Measurements from ENCODE around the gene OR8H2. TPM values are rescaled to one million over a fixed set of nuclear protein-coding genes. Genes with fewer than 3 reads are reported as not detected.
"Not testable (repeated sequence)": the region's sequence is repeated elsewhere in the genome, so short reads cannot be mapped to it uniquely, and the experiment has no call there.

OR8H2 gene, protein sequence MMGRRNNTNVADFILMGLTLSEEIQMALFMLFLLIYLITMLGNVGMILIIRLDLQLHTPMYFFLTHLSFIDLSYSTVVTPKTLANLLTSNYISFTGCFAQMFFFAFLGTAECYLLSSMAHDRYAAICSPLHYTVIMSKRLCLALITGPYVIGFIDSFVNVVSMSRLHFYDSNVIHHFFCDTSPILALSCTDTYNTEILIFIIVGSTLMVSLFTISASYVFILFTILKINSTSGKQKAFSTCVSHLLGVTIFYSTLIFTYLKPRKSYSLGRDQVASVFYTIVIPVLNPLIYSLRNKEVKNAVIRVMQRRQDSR
- not detected for total RNA-seq

DNA sequence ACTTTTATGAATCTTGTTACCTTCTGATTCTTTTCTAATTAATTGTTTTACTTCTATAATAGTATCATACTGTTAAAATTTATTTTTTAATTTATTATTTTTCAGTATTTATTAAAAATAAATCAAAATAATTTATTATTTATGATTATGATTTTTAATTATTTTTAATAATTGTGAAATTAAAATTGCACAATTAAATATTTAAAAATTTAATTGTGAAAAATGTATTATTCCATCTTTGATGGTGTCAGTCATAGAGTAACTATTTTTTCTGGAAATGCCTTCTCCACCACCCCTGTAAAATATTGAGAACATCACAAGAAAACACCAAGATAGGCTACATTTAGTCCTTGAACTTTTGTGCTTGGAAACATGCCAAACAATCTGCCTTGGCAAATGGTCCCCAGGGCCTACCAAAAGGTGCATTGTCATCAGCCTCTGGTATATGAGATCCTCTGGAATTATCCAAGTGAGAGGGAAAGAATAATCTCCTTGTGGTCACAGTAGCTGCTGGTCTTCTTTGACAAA is at the start of gene OR8H2:
TSS of gene OR8H2 (plus strand) at position 478 of the 528 bp plus-strand sequence. CDS start 1,356 bp downstream, outside the sequence.
- Mint-ChIP-seq H3K9me3 (peaks cover 8 to 10% of the 10 kb centered on the region in 2 donors), H3K27ac (no peak within 1 kb of the TSS), H3K36me3 (ENCODE audit: insufficient read depth in 2 of 2) (peaks cover 0 to 2% of the 10 kb centered on the region in 2 donors), H3K4me3 (no peak within 1 kb of the TSS), H3K27me3 (ENCODE audit: low read depth) (no peaks in the 10 kb centered on the region), H3K4me1 (ENCODE audit: low read depth) (no peaks in the 10 kb centered on the region)
- no peak for ATAC-seq (replicated peaks in 1 of 2)
- DNase-seq, result no peak

DNA sequence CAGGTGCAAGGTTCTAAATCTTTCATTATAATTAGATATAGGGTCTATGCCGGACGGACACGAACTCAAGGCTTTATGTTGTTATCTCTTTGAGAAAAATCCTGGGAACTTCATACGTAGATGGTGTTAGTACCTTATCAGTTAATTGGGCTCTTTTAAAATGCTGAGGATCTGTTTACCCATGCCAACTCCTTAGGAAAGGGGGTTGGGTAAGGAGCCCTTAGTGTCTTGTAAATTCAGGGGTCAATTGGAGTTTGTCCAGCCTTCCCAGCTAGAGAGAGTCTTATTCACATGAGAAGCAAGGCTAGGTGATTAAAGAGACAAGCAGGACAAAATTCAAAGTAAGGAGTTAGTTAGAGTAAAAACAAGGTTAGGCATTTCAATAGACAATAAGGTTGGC is 47.1 kb upstream of the OR8H2 start:
- H3K9me3 Mint-ChIP-seq, result peaks cover 15 to 19% of the 10 kb centered on the region in 2 donors
- not testable (repeated sequence) for H3K27me3 Mint-ChIP-seq (ENCODE audit: low read depth); H3K4me1 Mint-ChIP-seq (ENCODE audit: low read depth)

DNA sequence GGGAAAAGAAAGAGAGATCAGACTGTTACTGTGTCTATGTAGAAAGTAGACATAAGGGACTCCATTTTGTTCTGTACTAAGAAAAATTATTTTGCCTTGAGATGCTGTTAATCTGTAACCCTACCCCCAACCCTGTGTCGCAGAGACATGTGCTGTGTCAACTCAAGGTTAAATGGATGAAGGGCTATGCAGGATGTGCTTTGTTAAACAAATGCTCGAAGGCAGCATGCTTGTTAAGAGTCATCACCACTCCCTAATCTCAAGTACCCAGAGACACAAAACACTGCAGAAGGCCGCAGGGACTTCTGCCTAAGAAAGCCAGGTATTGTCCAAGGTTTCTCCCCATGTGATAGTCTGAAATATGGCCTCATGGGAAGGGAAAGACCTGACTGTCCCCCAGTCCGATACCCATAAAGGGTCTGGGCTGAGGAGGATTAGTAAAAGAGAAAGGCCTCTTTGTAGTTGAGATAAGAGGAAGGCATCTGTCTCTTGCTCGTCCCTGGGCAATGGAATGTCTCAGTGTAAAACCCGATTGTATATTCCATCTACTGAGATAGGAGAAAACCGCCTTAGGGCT is 45.7 kb upstream of the OR8H2 start:
- not testable (repeated sequence) for H3K27ac Mint-ChIP-seq; H3K4me3 Mint-ChIP-seq; H3K4me1 Mint-ChIP-seq (ENCODE audit: low read depth); DNase-seq; H3K36me3 Mint-ChIP-seq (ENCODE audit: insufficient read depth in 2 of 2); H3K27me3 Mint-ChIP-seq (ENCODE audit: low read depth); ATAC-seq (replicated peaks in 1 of 2)
- peaks cover 15 to 18% of the 10 kb centered on the region in 2 donors for H3K9me3 Mint-ChIP-seq

More for the DNA sequence above, 47.1 kb upstream of the OR8H2 start:
- ATAC-seq (replicated peaks in 1 of 2); DNase-seq; H3K4me3 Mint-ChIP-seq; H3K36me3 Mint-ChIP-seq (ENCODE audit: insufficient read depth in 2 of 2); H3K27ac Mint-ChIP-seq: not testable (repeated sequence)

DNA sequence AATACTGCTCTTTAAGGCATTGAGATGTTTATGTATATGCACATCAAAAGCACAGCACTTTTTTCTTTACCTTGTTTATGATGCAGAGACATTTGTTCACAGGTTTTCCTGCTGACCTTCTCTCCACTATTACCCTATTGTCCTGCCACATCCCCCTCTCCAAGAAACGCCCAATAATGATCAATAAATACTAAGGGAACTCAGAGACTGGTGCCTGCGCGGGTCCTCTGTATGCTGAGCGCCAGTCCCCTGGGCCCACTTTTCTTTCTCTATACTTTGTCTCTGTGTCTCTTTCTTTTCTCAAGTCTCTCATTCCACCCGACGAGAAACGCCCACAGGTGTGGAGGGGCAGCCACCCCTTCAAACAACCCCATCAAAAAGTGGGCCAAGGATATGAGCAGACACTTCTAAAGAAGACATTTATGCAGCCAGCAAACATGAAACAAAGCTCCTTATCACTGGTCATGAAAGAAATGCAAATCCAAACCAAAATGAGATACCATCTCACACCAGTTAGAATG is 45.2 kb upstream of the OR8H2 start:
- peaks cover 15 to 18% of the 10 kb centered on the region in 2 donors for H3K9me3 Mint-ChIP-seq
- not testable (repeated sequence) for H3K27ac Mint-ChIP-seq; H3K36me3 Mint-ChIP-seq (ENCODE audit: insufficient read depth in 2 of 2); DNase-seq; H3K4me1 Mint-ChIP-seq (ENCODE audit: low read depth); H3K27me3 Mint-ChIP-seq (ENCODE audit: low read depth); ATAC-seq (replicated peaks in 1 of 2); H3K4me3 Mint-ChIP-seq

DNA sequence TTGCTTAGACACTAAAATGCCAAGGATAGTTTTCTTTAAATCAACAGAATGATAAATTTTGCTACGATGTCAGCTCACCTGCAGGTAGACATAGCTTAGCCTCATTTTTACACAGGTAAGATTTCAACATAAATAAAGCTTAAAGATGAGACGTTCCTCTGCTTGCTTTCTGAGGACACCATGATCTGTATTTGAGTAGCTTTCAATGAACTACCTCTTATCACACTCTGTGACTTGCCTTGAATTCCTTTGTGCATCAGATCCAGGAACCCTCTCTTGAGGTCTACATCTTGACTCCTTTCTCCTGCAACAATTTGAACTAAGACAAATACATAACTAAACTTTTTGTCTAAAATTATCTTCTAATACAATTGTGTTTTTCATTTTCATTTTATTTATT is 36.5 kb upstream of the OR8H2 start:
- H3K36me3 Mint-ChIP-seq (ENCODE audit: insufficient read depth in 2 of 2), result no peaks in the 10 kb centered on the region
- no peak overlapping the region for H3K4me3 Mint-ChIP-seq
- peaks cover 8 to 9% of the 10 kb centered on the region in 2 donors for H3K9me3 Mint-ChIP-seq
- no peak for ATAC-seq (replicated peaks in 1 of 2)
- no peak for DNase-seq
- H3K27me3 Mint-ChIP-seq (ENCODE audit: low read depth), result no peaks in the 10 kb centered on the region
- H3K27ac Mint-ChIP-seq, result no peak overlapping the region
- no peaks in the 10 kb centered on the region for H3K4me1 Mint-ChIP-seq (ENCODE audit: low read depth)

DNA sequence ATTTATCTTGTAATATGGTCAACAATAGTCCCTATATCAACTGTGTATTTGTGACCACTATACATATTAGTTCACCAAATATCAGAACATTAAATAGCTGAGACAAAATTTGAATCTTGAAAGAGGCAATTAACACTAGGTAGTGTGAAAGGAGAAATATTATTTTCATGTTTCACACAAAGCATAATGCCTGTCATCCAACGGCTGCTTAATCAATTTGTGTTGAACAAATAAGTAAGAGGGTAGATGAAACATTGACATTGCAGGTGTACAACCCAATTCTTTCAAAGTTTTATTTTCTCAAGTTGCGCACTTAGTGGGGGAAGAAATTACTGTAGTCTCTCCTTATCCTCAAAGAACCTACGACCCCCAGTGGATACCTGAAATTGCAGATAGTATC is 13.8 kb upstream of the OR8H2 start:
- ATAC-seq (replicated peaks in 1 of 2) (no peak), DNase-seq (no peak)
- no peaks in the 10 kb centered on the region for H3K36me3 Mint-ChIP-seq (ENCODE audit: insufficient read depth in 2 of 2)
- H3K27ac Mint-ChIP-seq, result no peak overlapping the region
- no peak overlapping the region for H3K4me3 Mint-ChIP-seq
- H3K4me1 Mint-ChIP-seq (ENCODE audit: low read depth), result no peaks in the 10 kb centered on the region
- peaks cover 2 to 7% of the 10 kb centered on the region in 2 donors for H3K9me3 Mint-ChIP-seq
- no peaks in the 10 kb centered on the region for H3K27me3 Mint-ChIP-seq (ENCODE audit: low read depth)

DNA sequence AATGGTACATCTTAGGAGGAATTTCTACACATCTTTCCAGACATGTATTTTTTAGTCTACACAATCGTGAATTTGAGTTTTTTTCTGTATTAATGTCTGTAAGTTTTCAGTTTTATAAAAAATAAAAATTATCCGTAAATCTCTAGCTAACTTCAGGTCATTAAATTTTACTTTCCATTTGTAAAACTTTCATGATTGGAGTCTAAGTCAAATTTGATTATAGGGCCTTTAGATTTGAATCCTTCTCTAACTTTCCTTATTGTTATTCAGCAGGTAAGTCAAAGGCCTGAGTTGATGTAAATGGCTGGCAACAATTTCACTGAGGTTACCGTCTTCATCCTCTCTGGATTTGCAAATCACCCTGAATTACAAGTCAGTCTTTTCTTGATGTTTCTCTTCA is 10.5 kb upstream of the OR8H2 start, which contains the start of gene OR8I2:
TSS of gene OR8I2 (plus strand) at position 301 of the 400 bp plus-strand sequence. CDS start at position 301, 0 bp downstream.
- Mint-ChIP-seq H3K36me3 (ENCODE audit: insufficient read depth in 2 of 2) (no peaks in the 10 kb centered on the region), H3K4me1 (ENCODE audit: low read depth) (no peaks in the 10 kb centered on the region), H3K27ac (no peak within 1 kb of the TSS), H3K9me3 (peaks cover 4 to 13% of the 10 kb centered on the region in 2 donors), H3K27me3 (ENCODE audit: low read depth) (no peaks in the 10 kb centered on the region), H3K4me3 (no peak within 1 kb of the TSS)
- DNase-seq, result no peak
- no peak for ATAC-seq (replicated peaks in 1 of 2)

DNA sequence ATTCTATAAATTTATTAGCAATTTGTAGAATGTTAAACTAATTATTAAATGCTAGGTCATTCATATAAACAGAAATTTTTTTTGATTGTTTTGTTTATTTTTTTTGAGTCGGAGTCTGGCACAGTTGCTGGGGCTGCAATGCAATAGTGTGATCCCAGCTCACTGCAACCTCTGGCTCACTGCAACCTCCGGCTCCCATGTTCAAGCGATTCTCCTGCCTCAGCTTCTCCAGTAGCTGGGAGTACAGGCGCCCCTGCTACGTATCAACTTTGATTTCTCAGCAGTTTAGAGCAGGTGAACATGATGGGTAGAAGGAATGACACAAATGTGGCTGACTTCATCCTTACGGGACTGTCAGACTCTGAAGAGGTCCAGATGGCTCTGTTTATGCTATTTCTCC is 18.6 kb downstream of the OR8H2 start, which contains the start of gene OR8H3:
TSS of gene OR8H3 (plus strand) at position 301 of the 400 bp plus-strand sequence. CDS start at position 301, 0 bp downstream.
- Mint-ChIP-seq H3K4me1 (ENCODE audit: low read depth) (no peaks in the 10 kb centered on the region), H3K9me3 (peaks cover 9 to 14% of the 10 kb centered on the region in 2 donors), H3K27me3 (ENCODE audit: low read depth) (no peaks in the 10 kb centered on the region), H3K36me3 (ENCODE audit: insufficient read depth in 2 of 2) (peaks cover 0 to 2% of the 10 kb centered on the region in 2 donors), H3K27ac (no peak within 1 kb of the TSS), H3K4me3 (no peak within 1 kb of the TSS)
- no peak for DNase-seq
- no peak for ATAC-seq (replicated peaks in 1 of 2)

DNA sequence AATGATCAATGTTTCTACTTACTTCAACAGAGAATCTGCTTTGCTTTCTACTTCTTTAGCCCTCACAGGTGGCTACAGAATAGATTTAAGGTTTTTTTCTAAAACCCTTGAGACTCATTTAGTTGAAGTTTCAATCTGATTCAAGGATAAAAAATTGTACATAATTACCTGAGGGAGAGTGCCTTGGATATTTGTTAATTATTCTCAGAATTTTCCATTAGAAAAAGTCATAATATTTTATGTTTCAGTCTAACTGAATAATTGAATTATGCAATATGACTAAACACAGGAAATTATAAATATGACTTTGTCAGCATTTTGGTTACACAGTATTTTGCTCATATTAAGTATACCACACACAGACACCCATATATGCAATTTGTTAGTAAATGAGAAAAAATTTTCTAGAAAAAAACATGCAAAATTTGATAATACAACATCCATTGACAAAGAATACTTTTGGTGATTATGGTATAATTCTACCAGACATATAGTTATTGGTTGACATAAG is 36.7 kb downstream of the OR8H2 start, which contains the start of gene OR8J3:
TSS of gene OR8J3 (minus strand) at position 51 of the 511 bp plus-strand sequence. CDS start 2,483 bp downstream, outside the sequence.
- DNase-seq (no peak), ATAC-seq (replicated peaks in 1 of 2) (no peak)
- H3K4me1 Mint-ChIP-seq (ENCODE audit: low read depth), result no peaks in the 10 kb centered on the region
- no peaks in the 10 kb centered on the region for H3K27me3 Mint-ChIP-seq (ENCODE audit: low read depth)
- no peak within 1 kb of the TSS for H3K4me3 Mint-ChIP-seq
- no peak within 1 kb of the TSS for H3K27ac Mint-ChIP-seq
- peaks cover 2 to 6% of the 10 kb centered on the region in 2 donors for H3K9me3 Mint-ChIP-seq
- no peaks in the 10 kb centered on the region for H3K36me3 Mint-ChIP-seq (ENCODE audit: insufficient read depth in 2 of 2)

DNA sequence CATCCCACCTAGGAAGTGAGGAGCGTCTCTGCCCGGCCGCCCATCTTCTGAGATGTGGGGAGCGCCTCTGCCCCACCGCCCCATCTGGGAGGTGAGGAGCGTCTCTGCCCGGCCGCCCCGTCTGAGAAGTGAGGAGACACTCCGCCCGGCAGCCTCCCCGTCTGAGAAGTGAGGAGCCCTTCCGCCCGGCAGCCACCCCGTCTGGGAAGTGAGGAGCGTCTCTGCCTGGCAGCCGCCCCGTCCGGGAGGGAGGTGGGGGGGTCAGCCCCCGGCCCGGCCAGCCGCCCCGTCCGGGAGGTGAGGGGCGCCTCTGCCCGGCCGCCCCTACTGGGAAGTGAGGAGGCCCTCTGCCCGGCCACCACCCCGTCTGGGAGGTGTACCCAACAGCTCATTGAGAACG is 40.2 kb downstream of the OR8H2 start:
- DNase-seq; H3K27me3 Mint-ChIP-seq (ENCODE audit: low read depth); H3K4me3 Mint-ChIP-seq; H3K27ac Mint-ChIP-seq; H3K4me1 Mint-ChIP-seq (ENCODE audit: low read depth); H3K36me3 Mint-ChIP-seq (ENCODE audit: insufficient read depth in 2 of 2); H3K9me3 Mint-ChIP-seq; ATAC-seq (replicated peaks in 1 of 2): not testable (repeated sequence)

DNA sequence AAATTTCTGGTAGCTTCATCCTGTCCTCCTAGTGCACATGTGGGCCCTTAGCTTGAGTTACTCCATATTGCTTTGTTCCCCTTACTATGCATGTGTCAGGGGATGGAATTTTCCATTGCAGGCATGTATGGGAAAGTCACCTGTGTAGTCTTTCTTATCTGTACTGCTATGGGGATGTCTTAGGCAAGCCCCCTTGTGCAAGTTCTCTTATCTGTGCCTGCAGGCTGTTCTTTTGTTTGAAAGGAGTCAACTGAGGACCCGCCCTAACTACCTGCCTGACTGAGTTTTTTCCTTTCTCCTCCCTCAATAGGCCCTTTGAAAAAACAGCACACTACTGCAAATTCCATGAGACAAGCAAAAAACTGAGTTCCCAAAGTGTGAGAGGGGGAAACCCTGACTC is 47.9 kb downstream of the OR8H2 start:
- no peak for DNase-seq
- Mint-ChIP-seq H3K4me1 (ENCODE audit: low read depth) (no peaks in the 10 kb centered on the region), H3K27me3 (ENCODE audit: low read depth) (no peaks in the 10 kb centered on the region), H3K27ac (no peak overlapping the region), H3K4me3 (no peak overlapping the region), H3K36me3 (ENCODE audit: insufficient read depth in 2 of 2) (no peaks in the 10 kb centered on the region), H3K9me3 (peaks cover 12 to 17% of the 10 kb centered on the region in 2 donors)
- ATAC-seq (replicated peaks in 1 of 2), result no peak

DNA sequence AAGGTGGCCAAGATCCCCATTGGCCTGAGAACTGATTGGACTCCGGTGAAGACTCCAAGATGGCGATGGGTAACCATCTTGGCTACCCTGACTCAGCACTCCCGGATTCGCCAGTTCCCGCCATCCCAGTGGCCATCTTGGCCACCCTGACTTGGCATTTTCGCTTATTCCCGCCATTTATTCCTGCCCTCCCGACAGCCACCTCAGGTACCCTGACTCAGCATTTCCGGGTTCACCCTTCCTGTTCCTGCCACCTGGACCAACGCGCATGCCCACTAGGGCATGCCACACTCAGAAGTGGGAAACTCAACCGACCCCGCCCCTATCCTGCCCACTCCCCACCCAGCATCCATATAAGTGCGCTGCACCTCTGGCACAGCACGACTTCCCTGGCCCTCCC is 48.8 kb downstream of the OR8H2 start:
- Mint-ChIP-seq H3K4me3 (no peak overlapping the region), H3K4me1 (ENCODE audit: low read depth) (no peaks in the 10 kb centered on the region), H3K27ac (no peak overlapping the region), H3K36me3 (ENCODE audit: insufficient read depth in 2 of 2) (no peaks in the 10 kb centered on the region), H3K27me3 (ENCODE audit: low read depth) (no peaks in the 10 kb centered on the region), H3K9me3 (peaks cover 15 to 20% of the 10 kb centered on the region in 2 donors)
- DNase-seq (no peak), ATAC-seq (replicated peaks in 1 of 2) (no peak)

Data from activated T-cell treated with anti-CD3 and anti-CD28 coated beads, Interleukin-2, amount 50 U/mL, for 72 hours (primary cell).